ENCODE results near the gene GRB7. TPM values are rescaled to one million over a fixed set of nuclear protein-coding genes. Genes with fewer than 3 reads are reported as not detected.

GRB7 gene
- polyA plus RNA-seq, 1 donor (not counting 4 experiments of a cell fraction or from before 2014, with no cell fraction given), result 4.2 TPM

DNA sequence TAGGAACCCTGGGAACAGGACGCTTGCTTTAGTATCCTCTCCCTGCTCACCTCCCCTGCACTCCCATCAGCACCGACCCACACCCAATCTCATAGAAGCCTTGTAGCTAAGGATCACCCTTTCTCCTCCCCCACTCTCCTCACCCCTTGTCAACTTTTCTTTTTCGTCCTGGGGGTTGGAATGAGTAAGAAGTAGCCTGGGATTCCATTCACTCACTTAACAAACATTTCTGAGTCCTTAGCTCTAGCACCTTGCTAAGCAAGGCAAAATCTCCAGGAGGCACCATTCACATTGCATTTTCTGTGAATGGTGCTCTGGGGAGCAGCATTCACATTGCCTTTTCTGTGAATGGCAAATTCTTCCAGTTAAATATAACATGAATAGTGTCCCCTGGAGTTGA lies 48.8 kb upstream of the GRB7 start:
- peak overlapping the region; percentile 97 for H3K4me2 ChIP-seq (ENCODE audit: control insufficient read depth, extremely low read depth, insufficient read depth, low read depth, low read length)
- peak overlapping the region in 2 of 3 experiments; percentile 73 to 84 for H3K4me3 ChIP-seq (ENCODE audit: control insufficient read depth in 2 of 3, extremely low read depth in 1 of 3, insufficient read depth in 2 of 3, low read depth in 1 of 3, low read length in 3 of 3)
- TF ChIP-seq EZH2 (IDR thresholded peaks at IDR 0.05; ENCODE audit: low read length), result no peak
- TF ChIP-seq, protein P1, sequence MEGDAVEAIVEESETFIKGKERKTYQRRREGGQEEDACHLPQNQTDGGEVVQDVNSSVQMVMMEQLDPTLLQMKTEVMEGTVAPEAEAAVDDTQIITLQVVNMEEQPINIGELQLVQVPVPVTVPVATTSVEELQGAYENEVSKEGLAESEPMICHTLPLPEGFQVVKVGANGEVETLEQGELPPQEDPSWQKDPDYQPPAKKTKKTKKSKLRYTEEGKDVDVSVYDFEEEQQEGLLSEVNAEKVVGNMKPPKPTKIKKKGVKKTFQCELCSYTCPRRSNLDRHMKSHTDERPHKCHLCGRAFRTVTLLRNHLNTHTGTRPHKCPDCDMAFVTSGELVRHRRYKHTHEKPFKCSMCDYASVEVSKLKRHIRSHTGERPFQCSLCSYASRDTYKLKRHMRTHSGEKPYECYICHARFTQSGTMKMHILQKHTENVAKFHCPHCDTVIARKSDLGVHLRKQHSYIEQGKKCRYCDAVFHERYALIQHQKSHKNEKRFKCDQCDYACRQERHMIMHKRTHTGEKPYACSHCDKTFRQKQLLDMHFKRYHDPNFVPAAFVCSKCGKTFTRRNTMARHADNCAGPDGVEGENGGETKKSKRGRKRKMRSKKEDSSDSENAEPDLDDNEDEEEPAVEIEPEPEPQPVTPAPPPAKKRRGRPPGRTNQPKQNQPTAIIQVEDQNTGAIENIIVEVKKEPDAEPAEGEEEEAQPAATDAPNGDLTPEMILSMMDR (optimal IDR thresholded peaks at IDR 0.05 in 1 of 3, IDR thresholded peaks at IDR 0.05 in 1 of 3, conservative IDR thresholded peaks at IDR 0.05 in 1 of 3; ENCODE audit: extremely low read depth in 1 of 3, insufficient read depth in 2 of 3, low read length in 3 of 3), result peak in 1 of 3 experiments; percentile 16
- no peak overlapping the region for H3K27ac ChIP-seq (ENCODE audit: control insufficient read depth, insufficient read depth, low read length)
- H2AFZ ChIP-seq (ENCODE audit: control insufficient read depth, low read length), result peak overlapping the region; percentile 69
- no peak for FAIRE-seq
- dilution Hi-C loops (cut with MboI; ENCODE audit: extremely low pct_ligation_motif_present, low sequenced_read_pairs), result no loop called here
- DNase-seq (ENCODE audit: low read depth, low spot score), result no peak
- peak overlapping the region; percentile 76 for H3K9ac ChIP-seq (ENCODE audit: control insufficient read depth, extremely low read depth, insufficient read depth, low read length)
- no peaks in the 10 kb centered on the region for H4K20me1 ChIP-seq (ENCODE audit: control insufficient read depth, extremely low read depth, insufficient read depth, low read length)
- H3K4me1 ChIP-seq (ENCODE audit: control insufficient read depth, extremely low read depth, insufficient read depth, low read length), result peaks cover 14% of the 10 kb centered on the region
- H3K9me1 ChIP-seq (ENCODE audit: control insufficient read depth, extremely low read depth, insufficient read depth, low read length), result no peaks in the 10 kb centered on the region
- no peaks in the 10 kb centered on the region for H3K36me3 ChIP-seq (ENCODE audit: control insufficient read depth in 2 of 2, extremely low read depth in 1 of 2, insufficient read depth in 2 of 2, low read length in 2 of 2)
- no peaks in the 10 kb centered on the region for H3K79me2 ChIP-seq (ENCODE audit: control insufficient read depth, insufficient read depth, low read length)
- H3K27me3 ChIP-seq (ENCODE audit: control insufficient read depth, extremely low read depth, insufficient read depth, low read length), result no peaks in the 10 kb centered on the region
- no peaks in the 10 kb centered on the region for H3K9me3 ChIP-seq (ENCODE audit: control insufficient read depth, low read depth, low read length)

DNA sequence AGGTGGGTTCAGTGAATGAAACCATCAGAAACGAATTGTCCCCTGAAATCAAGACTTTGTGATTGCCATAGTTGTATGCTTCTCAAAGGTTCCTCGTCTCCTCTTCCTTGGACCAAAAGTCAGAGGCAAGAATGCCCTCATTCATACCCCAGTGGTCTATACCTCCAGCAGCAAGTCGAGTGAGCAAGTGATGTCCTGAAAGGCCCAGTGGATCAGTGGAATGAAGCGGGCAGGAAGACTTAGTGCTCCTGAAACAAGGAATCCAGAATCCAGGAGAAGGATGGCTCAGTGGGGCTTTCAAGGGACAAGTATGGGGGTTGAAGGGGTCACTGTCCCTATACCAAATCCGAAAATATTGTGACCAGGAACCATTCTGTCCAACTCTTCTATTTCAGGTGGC lies 43.1 kb upstream of the GRB7 start:
- FAIRE-seq (no peak), DNase-seq (ENCODE audit: low read depth, low spot score) (no peak)
- dilution Hi-C loops (cut with MboI; ENCODE audit: extremely low pct_ligation_motif_present, low sequenced_read_pairs), result no loop called here

More for the DNA sequence above, 43.1 kb upstream of the GRB7 start:
- TF ChIP-seq, protein P1 (optimal IDR thresholded peaks at IDR 0.05 in 1 of 3, IDR thresholded peaks at IDR 0.05 in 1 of 3, conservative IDR thresholded peaks at IDR 0.05 in 1 of 3; ENCODE audit: extremely low read depth in 1 of 3, insufficient read depth in 2 of 3, low read length in 3 of 3), result no peak
- TF ChIP-seq EZH2 (IDR thresholded peaks at IDR 0.05; ENCODE audit: low read length), result no peak
- no peaks in the 10 kb centered on the region for H3K9me3 ChIP-seq (ENCODE audit: control insufficient read depth, low read depth, low read length)
- H3K79me2 ChIP-seq (ENCODE audit: control insufficient read depth, insufficient read depth, low read length), result no peaks in the 10 kb centered on the region
- no peaks in the 10 kb centered on the region for H3K27me3 ChIP-seq (ENCODE audit: control insufficient read depth, extremely low read depth, insufficient read depth, low read length)
- H3K36me3 ChIP-seq (ENCODE audit: control insufficient read depth in 2 of 2, extremely low read depth in 1 of 2, insufficient read depth in 2 of 2, low read length in 2 of 2), result peaks cover 0 to 2% of the 10 kb centered on the region in 2 experiments
- H4K20me1 ChIP-seq (ENCODE audit: control insufficient read depth, extremely low read depth, insufficient read depth, low read length), result no peaks in the 10 kb centered on the region
- H3K4me1 ChIP-seq (ENCODE audit: control insufficient read depth, extremely low read depth, insufficient read depth, low read length), result peaks cover 5% of the 10 kb centered on the region
- no peak overlapping the region for H3K4me2 ChIP-seq (ENCODE audit: control insufficient read depth, extremely low read depth, insufficient read depth, low read depth, low read length)
- no peak overlapping the region for H3K27ac ChIP-seq (ENCODE audit: control insufficient read depth, insufficient read depth, low read length)
- no peak overlapping the region for H3K4me3 ChIP-seq (ENCODE audit: control insufficient read depth in 2 of 3, extremely low read depth in 1 of 3, insufficient read depth in 2 of 3, low read depth in 1 of 3, low read length in 3 of 3)
- no peak overlapping the region for H3K9ac ChIP-seq (ENCODE audit: control insufficient read depth, extremely low read depth, insufficient read depth, low read length)
- no peak overlapping the region for H2AFZ ChIP-seq (ENCODE audit: control insufficient read depth, low read length)
- no peaks in the 10 kb centered on the region for H3K9me1 ChIP-seq (ENCODE audit: control insufficient read depth, extremely low read depth, insufficient read depth, low read length)
